IPS DF 4.7 (cell line): ENCODE data around the gene PARD6B.
"Not testable (repeated sequence)": the region's sequence is repeated elsewhere in the genome, so short reads cannot be mapped to it uniquely, and the experiment has no call there.

Source experiments
- DNase-seq: peaks from one replicate; pipeline ENCODE4 v3.0.0-alpha.2; 2013; ENCODE audit warnings: low spot score; ENCODE audit errors: extremely low read depth

PARD6B gene

GRCh38 chr20:50799176-50799889 lies 68.0 kb downstream of the PARD6B start:
- no peak for DNase-seq

- no peak for DNase-seq
These were observed 68.6 kb downstream of the PARD6B start for GRCh38 chr20:50799890-50800550.

GRCh38 chr20:50800986-50801746 lies 69.8 kb downstream of the PARD6B start:
- DNase-seq: not testable (repeated sequence)

- no peak for DNase-seq
These were observed 70.4 kb downstream of the PARD6B start for GRCh38 chr20:50801747-50802125.

- DNase-seq: no peak
These were observed 70.9 kb downstream of the PARD6B start for GRCh38 chr20:50802289-50802688.

- DNase-seq: no peak
These were observed 73.3 kb downstream of the PARD6B start for GRCh38 chr20:50804437-50805348.

GRCh38 chr20:50805349-50805684 lies 73.9 kb downstream of the PARD6B start:
- DNase-seq: no peak

GRCh38 chr20:50806126-50806768 lies 74.9 kb downstream of the PARD6B start:
- no peak for DNase-seq
